Measurements from ENCODE around the gene SLPI.
A peak's percentile ranks its signal among the peaks of the same experiment; 100 is the strongest.

The SLPI gene

GRCh38 chr20:45254383-45255262 is at the start of gene SLPI:
TSS of gene SLPI (minus strand) at chr20:45254564. CDS start at chr20:45254543, 21 bp downstream.
- H3K79me2 ChIP-seq (ENCODE audit: control insufficient read depth, insufficient read depth, low read length, unreplicated experiment), result no peaks in the 10 kb centered on the region
- peaks cover 12% of the 10 kb centered on the region for H3K4me1 ChIP-seq (ENCODE audit: control insufficient read depth, insufficient read depth, low read length, unreplicated experiment)
- H3K27me3 ChIP-seq (ENCODE audit: insufficient read depth, low read length), result peaks cover 37% of the 10 kb centered on the region
- H3K4me3 ChIP-seq (ENCODE audit: low read depth, low read length), result no peak within 1 kb of the TSS
- H2AFZ ChIP-seq (ENCODE audit: low read length, unreplicated experiment), result no peak within 1 kb of the TSS
- H3K36me3 ChIP-seq (ENCODE audit: insufficient read depth, low read length), result no peaks in the 10 kb centered on the region
- peak within 1 kb of the TSS; percentile 17; the same call in 1 of the 2 replicates for H3K27ac ChIP-seq (ENCODE audit: low read depth, low read length)

GRCh38 chr20:45303586-45304463 is 49.5 kb upstream of the SLPI start:
- Histone ChIP-seq H3K79me2 (ENCODE audit: control insufficient read depth, insufficient read depth, low read length, unreplicated experiment) (no peaks in the 10 kb centered on the region), H3K4me3 (ENCODE audit: low read depth, low read length) (no peak overlapping the region), H3K36me3 (ENCODE audit: insufficient read depth, low read length) (no peaks in the 10 kb centered on the region), H3K27me3 (ENCODE audit: insufficient read depth, low read length) (peaks cover 17% of the 10 kb centered on the region), H3K4me1 (ENCODE audit: control insufficient read depth, insufficient read depth, low read length, unreplicated experiment) (peaks cover 3% of the 10 kb centered on the region), H3K27ac (ENCODE audit: low read depth, low read length) (no peak overlapping the region), H2AFZ (ENCODE audit: low read length, unreplicated experiment) (no peak overlapping the region)

GRCh38 chr20:45301824-45302271 is 47.5 kb upstream of the SLPI start:
- Histone ChIP-seq H3K36me3 (ENCODE audit: insufficient read depth, low read length) (no peaks in the 10 kb centered on the region), H3K4me1 (ENCODE audit: control insufficient read depth, insufficient read depth, low read length, unreplicated experiment) (peaks cover 3% of the 10 kb centered on the region), H3K27ac (ENCODE audit: low read depth, low read length) (no peak overlapping the region), H3K4me3 (ENCODE audit: low read depth, low read length) (no peak overlapping the region), H3K27me3 (ENCODE audit: insufficient read depth, low read length) (peaks cover 17% of the 10 kb centered on the region), H3K79me2 (ENCODE audit: control insufficient read depth, insufficient read depth, low read length, unreplicated experiment) (no peaks in the 10 kb centered on the region), H2AFZ (ENCODE audit: low read length, unreplicated experiment) (no peak overlapping the region)

GRCh38 chr20:45300961-45301360 is 46.6 kb upstream of the SLPI start:
- H3K79me2 ChIP-seq (ENCODE audit: control insufficient read depth, insufficient read depth, low read length, unreplicated experiment), result no peaks in the 10 kb centered on the region

GRCh38 chr20:45299786-45300185 is 45.4 kb upstream of the SLPI start:
- H3K36me3 ChIP-seq (ENCODE audit: insufficient read depth, low read length), result no peaks in the 10 kb centered on the region
- H3K27me3 ChIP-seq (ENCODE audit: insufficient read depth, low read length), result peaks cover 11% of the 10 kb centered on the region
- H3K27ac ChIP-seq (ENCODE audit: low read depth, low read length), result no peak overlapping the region
- H3K4me1 ChIP-seq (ENCODE audit: control insufficient read depth, insufficient read depth, low read length, unreplicated experiment), result peaks cover 3% of the 10 kb centered on the region
- H3K4me3 ChIP-seq (ENCODE audit: low read depth, low read length), result no peak overlapping the region
- no peak overlapping the region for H2AFZ ChIP-seq (ENCODE audit: low read length, unreplicated experiment)
- H3K79me2 ChIP-seq (ENCODE audit: control insufficient read depth, insufficient read depth, low read length, unreplicated experiment), result no peaks in the 10 kb centered on the region

More at GRCh38 chr20:45300961-45301360, 46.6 kb upstream of the SLPI start:
- Histone ChIP-seq H3K36me3 (ENCODE audit: insufficient read depth, low read length) (no peaks in the 10 kb centered on the region), H2AFZ (ENCODE audit: low read length, unreplicated experiment) (no peak overlapping the region), H3K27me3 (ENCODE audit: insufficient read depth, low read length) (peaks cover 11% of the 10 kb centered on the region), H3K4me1 (ENCODE audit: control insufficient read depth, insufficient read depth, low read length, unreplicated experiment) (peaks cover 3% of the 10 kb centered on the region), H3K4me3 (ENCODE audit: low read depth, low read length) (no peak overlapping the region), H3K27ac (ENCODE audit: low read depth, low read length) (no peak overlapping the region)

GRCh38 chr20:45297786-45298497 is 43.6 kb upstream of the SLPI start:
- no peak overlapping the region for H2AFZ ChIP-seq (ENCODE audit: low read length, unreplicated experiment)
- no peaks in the 10 kb centered on the region for H3K36me3 ChIP-seq (ENCODE audit: insufficient read depth, low read length)
- H3K79me2 ChIP-seq (ENCODE audit: control insufficient read depth, insufficient read depth, low read length, unreplicated experiment), result no peaks in the 10 kb centered on the region
- no peaks in the 10 kb centered on the region for H3K27me3 ChIP-seq (ENCODE audit: insufficient read depth, low read length)
- H3K4me3 ChIP-seq (ENCODE audit: low read depth, low read length), result no peak overlapping the region
- H3K4me1 ChIP-seq (ENCODE audit: control insufficient read depth, insufficient read depth, low read length, unreplicated experiment), result no peaks in the 10 kb centered on the region
- no peak overlapping the region for H3K27ac ChIP-seq (ENCODE audit: low read depth, low read length)

GRCh38 chr20:45294659-45295058 is 40.3 kb upstream of the SLPI start:
- Histone ChIP-seq H3K4me3 (ENCODE audit: low read depth, low read length) (no peak overlapping the region), H3K36me3 (ENCODE audit: insufficient read depth, low read length) (no peaks in the 10 kb centered on the region), H3K4me1 (ENCODE audit: control insufficient read depth, insufficient read depth, low read length, unreplicated experiment) (no peaks in the 10 kb centered on the region), H2AFZ (ENCODE audit: low read length, unreplicated experiment) (no peak overlapping the region), H3K79me2 (ENCODE audit: control insufficient read depth, insufficient read depth, low read length, unreplicated experiment) (no peaks in the 10 kb centered on the region), H3K27me3 (ENCODE audit: insufficient read depth, low read length) (no peaks in the 10 kb centered on the region), H3K27ac (ENCODE audit: low read depth, low read length) (no peak overlapping the region)

- Histone ChIP-seq H3K4me3 (ENCODE audit: low read depth, low read length) (peak overlapping the region; percentile 87), H3K27me3 (ENCODE audit: insufficient read depth, low read length) (no peaks in the 10 kb centered on the region), H3K27ac (ENCODE audit: low read depth, low read length) (no peak overlapping the region), H3K79me2 (ENCODE audit: control insufficient read depth, insufficient read depth, low read length, unreplicated experiment) (no peaks in the 10 kb centered on the region), H2AFZ (ENCODE audit: low read length, unreplicated experiment) (no peak overlapping the region), H3K4me1 (ENCODE audit: control insufficient read depth, insufficient read depth, low read length, unreplicated experiment) (no peaks in the 10 kb centered on the region), H3K36me3 (ENCODE audit: insufficient read depth, low read length) (no peaks in the 10 kb centered on the region)
These were observed 39.6 kb upstream of the SLPI start for GRCh38 chr20:45294003-45294368.

- no peaks in the 10 kb centered on the region for H3K36me3 ChIP-seq (ENCODE audit: insufficient read depth, low read length)
These were observed 39.0 kb upstream of the SLPI start for GRCh38 chr20:45293041-45294002.

More at GRCh38 chr20:45293041-45294002, 39.0 kb upstream of the SLPI start:
- H2AFZ ChIP-seq (ENCODE audit: low read length, unreplicated experiment), result peak overlapping the region; percentile 71
- no peaks in the 10 kb centered on the region for H3K4me1 ChIP-seq (ENCODE audit: control insufficient read depth, insufficient read depth, low read length, unreplicated experiment)
- peak overlapping the region; percentile 27; the same call in 1 of the 2 replicates for H3K27ac ChIP-seq (ENCODE audit: low read depth, low read length)
- no peaks in the 10 kb centered on the region for H3K79me2 ChIP-seq (ENCODE audit: control insufficient read depth, insufficient read depth, low read length, unreplicated experiment)
- H3K27me3 ChIP-seq (ENCODE audit: insufficient read depth, low read length), result no peaks in the 10 kb centered on the region
- H3K4me3 ChIP-seq (ENCODE audit: low read depth, low read length), result peak overlapping the region; percentile 87

Data from ACC112 (cell line).